Astrocyte (in vitro differentiated cells and primary cell): ENCODE data around the gene FSTL3. TPM values are rescaled to one million over a fixed set of nuclear protein-coding genes. Genes with fewer than 3 reads are reported as not detected.
"Not testable (repeated sequence)": the region's sequence is repeated elsewhere in the genome, so short reads cannot be mapped to it uniquely, and the experiment has no call there.

ENCODE experiments used
- DNase-seq: peaks from one replicate; pipeline ENCODE4 v3.0.0-alpha.2; 2010; ENCODE audit warnings: low read depth
- FAIRE-seq: peaks from 2 replicates; lab custom pipeline; 2011; peaks lifted over from hg19 to GRCh38; lab: Jason Lieb, UNC
- H2AFZ ChIP-seq: 2 replicates; pipeline ENCODE4 v1.6.0; 2012; ENCODE audit warnings: low read depth, low read length, inconsistent platforms
- H3K27ac ChIP-seq: 2 replicates; pipeline ENCODE4 v1.5.1; 2011; ENCODE audit warnings: low read depth, low read length, inconsistent platforms
- H3K27me3 ChIP-seq: 2 replicates; pipeline ENCODE4 v1.6.0; 2011; ENCODE audit warnings: low read length, inconsistent platforms; ENCODE audit not compliant: insufficient read depth
- H3K36me3 ChIP-seq: 2 replicates; pipeline ENCODE4 v1.5.1; 2011; ENCODE audit warnings: low read length, inconsistent platforms; ENCODE audit not compliant: insufficient read depth
- H3K4me1 ChIP-seq: 2 replicates; pipeline ENCODE4 v1.5.1; 2011; ENCODE audit warnings: low read length, inconsistent platforms; ENCODE audit not compliant: insufficient read depth
- H3K4me2 ChIP-seq: 2 replicates; pipeline ENCODE4 v1.6.0; 2012; ENCODE audit warnings: low read length, inconsistent platforms
- H3K4me3 ChIP-seq: 2 replicates; pipeline ENCODE4 v1.5.1; 2011; ENCODE audit warnings: low read depth, mild to moderate bottlenecking, low read length, inconsistent platforms; ENCODE audit not compliant: insufficient read depth
- H3K79me2 ChIP-seq: 2 replicates; pipeline ENCODE4 v1.6.0; 2012; ENCODE audit warnings: mild to moderate bottlenecking, low read length, inconsistent platforms; ENCODE audit not compliant: insufficient read depth
- H3K9ac ChIP-seq: 2 replicates; pipeline ENCODE4 v1.6.0; 2012; ENCODE audit warnings: mild to moderate bottlenecking, low read length, inconsistent platforms
- H3K9me3 ChIP-seq: 2 replicates; pipeline ENCODE4 v1.5.1; 2012; ENCODE audit warnings: low read depth, mild to moderate bottlenecking, low read length, inconsistent platforms; ENCODE audit not compliant: insufficient read depth
- H4K20me1 ChIP-seq: 2 replicates; pipeline ENCODE4 v1.6.0; 2012; ENCODE audit warnings: low read length, inconsistent platforms; ENCODE audit not compliant: insufficient read depth
- H3K27ac Mint-ChIP-seq: one replicate; pipeline ENCODE4 v1.8.0; 2021; ENCODE audit warnings: mild to moderate bottlenecking, mixed read lengths; ENCODE audit not compliant: unreplicated experiment
- H3K27me3 Mint-ChIP-seq: one replicate; pipeline ENCODE4 v1.8.0; 2021; ENCODE audit warnings: low read depth, mixed read lengths; ENCODE audit not compliant: unreplicated experiment
- H3K36me3 Mint-ChIP-seq: one replicate; pipeline ENCODE4 v1.8.0; 2021; ENCODE audit warnings: low read depth, mixed read lengths; ENCODE audit not compliant: unreplicated experiment
- H3K4me1 Mint-ChIP-seq: one replicate; pipeline ENCODE4 v1.8.0; 2021; ENCODE audit warnings: low read depth, mixed read lengths; ENCODE audit not compliant: unreplicated experiment
- H3K4me3 Mint-ChIP-seq: one replicate; pipeline ENCODE4 v1.8.0; 2021; ENCODE audit warnings: mild to moderate bottlenecking, moderate library complexity, mixed read lengths; ENCODE audit not compliant: unreplicated experiment
- H3K9me3 Mint-ChIP-seq: one replicate; pipeline ENCODE4 v1.8.0; 2021; ENCODE audit warnings: mild to moderate bottlenecking, mixed read lengths; ENCODE audit not compliant: unreplicated experiment
- EZH2 ChIP-seq: IDR thresholded peaks from 2 replicates; pipeline ENCODE4 v1.6.1; 2012; ENCODE audit warnings: mild to moderate bottlenecking, low read length, inconsistent platforms; ENCODE audit not compliant: insufficient read depth
- total RNA-seq: library from RNA; stranded (reverse); gene quantifications from 2 replicates; pipeline ENCODE4 v1.2.1, GENCODE V29; 2021
- TF ChIP-seq, protein P1 (sequence below): IDR thresholded peaks from 2 replicates; pipeline ENCODE4 v1.5.1; 2011; ENCODE audit warnings: low read depth, mild to moderate bottlenecking, inconsistent platforms, low read length, moderate library complexity; ENCODE audit not compliant: insufficient read depth

The FSTL3 gene
- total RNA-seq, 1 donor from 2014 or later: 72.0 TPM

DNA sequence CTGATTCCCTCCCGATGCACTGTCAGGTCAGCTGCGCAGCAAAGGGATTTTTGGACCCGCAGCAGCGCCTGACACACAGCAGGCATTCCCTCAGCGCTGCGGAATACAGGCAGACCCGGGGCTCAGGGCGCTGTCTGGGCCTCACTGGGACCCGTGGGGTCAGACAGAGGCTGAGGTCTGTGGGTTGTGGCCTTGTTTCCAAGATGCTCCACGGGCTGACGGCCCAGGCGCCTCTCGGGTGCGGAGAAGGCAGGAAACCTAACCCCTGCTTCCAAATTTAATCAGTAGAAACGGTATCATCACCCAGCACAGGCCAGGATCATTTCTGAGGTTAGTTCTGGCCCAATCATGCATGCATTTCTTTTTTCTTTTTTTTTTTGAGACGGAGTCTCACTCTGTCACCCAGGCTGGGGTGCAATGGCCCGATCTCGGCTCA lies 12.5 kb upstream of the FSTL3 start:
- peaks cover 46% of the 10 kb centered on the region for H3K79me2 ChIP-seq
- TF ChIP-seq, protein P1, sequence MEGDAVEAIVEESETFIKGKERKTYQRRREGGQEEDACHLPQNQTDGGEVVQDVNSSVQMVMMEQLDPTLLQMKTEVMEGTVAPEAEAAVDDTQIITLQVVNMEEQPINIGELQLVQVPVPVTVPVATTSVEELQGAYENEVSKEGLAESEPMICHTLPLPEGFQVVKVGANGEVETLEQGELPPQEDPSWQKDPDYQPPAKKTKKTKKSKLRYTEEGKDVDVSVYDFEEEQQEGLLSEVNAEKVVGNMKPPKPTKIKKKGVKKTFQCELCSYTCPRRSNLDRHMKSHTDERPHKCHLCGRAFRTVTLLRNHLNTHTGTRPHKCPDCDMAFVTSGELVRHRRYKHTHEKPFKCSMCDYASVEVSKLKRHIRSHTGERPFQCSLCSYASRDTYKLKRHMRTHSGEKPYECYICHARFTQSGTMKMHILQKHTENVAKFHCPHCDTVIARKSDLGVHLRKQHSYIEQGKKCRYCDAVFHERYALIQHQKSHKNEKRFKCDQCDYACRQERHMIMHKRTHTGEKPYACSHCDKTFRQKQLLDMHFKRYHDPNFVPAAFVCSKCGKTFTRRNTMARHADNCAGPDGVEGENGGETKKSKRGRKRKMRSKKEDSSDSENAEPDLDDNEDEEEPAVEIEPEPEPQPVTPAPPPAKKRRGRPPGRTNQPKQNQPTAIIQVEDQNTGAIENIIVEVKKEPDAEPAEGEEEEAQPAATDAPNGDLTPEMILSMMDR: no peak
- TF ChIP-seq EZH2: no peak
- peak overlapping the region; percentile 52 for H3K4me3 ChIP-seq
- H3K9ac ChIP-seq: peak overlapping the region; percentile 81
- peak overlapping the region; percentile 28 for H3K27ac Mint-ChIP-seq
- peaks cover 30% of the 10 kb centered on the region for H3K4me1 ChIP-seq
- H3K27ac ChIP-seq: peak overlapping the region; percentile 65
- peaks cover 34% of the 10 kb centered on the region for H4K20me1 ChIP-seq
- H3K27me3 Mint-ChIP-seq: no peaks in the 10 kb centered on the region
- H3K4me3 Mint-ChIP-seq: peak overlapping the region; percentile 79
- H3K27me3 ChIP-seq: no peaks in the 10 kb centered on the region
- peaks cover 5% of the 10 kb centered on the region for H3K4me1 Mint-ChIP-seq
- FAIRE-seq (no peak), DNase-seq (peak; percentile 16)
- no peaks in the 10 kb centered on the region for H3K36me3 ChIP-seq
- peak overlapping the region; percentile 91 for H3K4me2 ChIP-seq
- peaks cover 5% of the 10 kb centered on the region for H3K9me3 Mint-ChIP-seq
- H3K36me3 Mint-ChIP-seq: peaks cover 5% of the 10 kb centered on the region
- H3K9me3 ChIP-seq: peaks cover 3% of the 10 kb centered on the region
- H2AFZ ChIP-seq: peak overlapping the region; percentile 95

DNA sequence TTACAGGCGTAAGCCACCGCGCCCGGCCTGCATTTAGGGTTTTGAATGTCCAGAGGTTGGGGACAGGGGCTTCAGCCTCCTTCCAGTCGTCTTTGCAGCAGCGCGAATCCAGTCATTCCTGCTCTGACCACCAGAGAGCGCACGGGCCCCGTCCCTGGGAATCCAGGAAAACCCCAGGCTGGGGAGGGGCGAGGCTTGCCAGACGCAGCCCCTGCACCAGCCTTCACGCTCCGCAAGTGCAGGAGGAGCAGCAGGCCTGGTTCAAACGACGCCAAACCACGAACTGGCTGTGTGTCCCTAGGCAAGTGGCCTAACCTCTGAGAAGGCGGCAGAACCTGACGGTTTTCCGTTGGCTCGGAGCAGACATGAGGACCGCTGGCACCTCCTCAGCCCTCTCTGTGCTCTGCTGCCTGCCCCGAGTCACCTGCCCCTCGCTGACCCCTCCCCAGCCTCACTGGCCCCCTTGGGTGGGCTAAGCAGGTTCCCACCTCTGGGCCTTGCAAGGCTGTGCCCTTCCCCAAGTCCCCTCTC lies 11.2 kb upstream of the FSTL3 start:
- Histone ChIP-seq H3K36me3 (no peaks in the 10 kb centered on the region), H4K20me1 (peaks cover 21% of the 10 kb centered on the region), H3K79me2 (peaks cover 33% of the 10 kb centered on the region), H2AFZ (peak overlapping the region; percentile 77), H3K27ac (no peak overlapping the region), H3K4me2 (peak overlapping the region; percentile 74), H3K9ac (no peak overlapping the region), H3K9me3 (peaks cover 3% of the 10 kb centered on the region), H3K4me3 (no peak overlapping the region), H3K4me1 (peaks cover 26% of the 10 kb centered on the region), H3K27me3 (no peaks in the 10 kb centered on the region)
- FAIRE-seq (no peak), DNase-seq (peak; percentile 46)
- TF ChIP-seq, protein P1: peak; percentile 72
- TF ChIP-seq EZH2: no peak
- Mint-ChIP-seq H3K9me3 (peaks cover 10% of the 10 kb centered on the region), H3K36me3 (peaks cover 8% of the 10 kb centered on the region), H3K27me3 (no peaks in the 10 kb centered on the region), H3K4me3 (peak overlapping the region; percentile 79), H3K27ac (no peak overlapping the region), H3K4me1 (peaks cover 5% of the 10 kb centered on the region)

DNA sequence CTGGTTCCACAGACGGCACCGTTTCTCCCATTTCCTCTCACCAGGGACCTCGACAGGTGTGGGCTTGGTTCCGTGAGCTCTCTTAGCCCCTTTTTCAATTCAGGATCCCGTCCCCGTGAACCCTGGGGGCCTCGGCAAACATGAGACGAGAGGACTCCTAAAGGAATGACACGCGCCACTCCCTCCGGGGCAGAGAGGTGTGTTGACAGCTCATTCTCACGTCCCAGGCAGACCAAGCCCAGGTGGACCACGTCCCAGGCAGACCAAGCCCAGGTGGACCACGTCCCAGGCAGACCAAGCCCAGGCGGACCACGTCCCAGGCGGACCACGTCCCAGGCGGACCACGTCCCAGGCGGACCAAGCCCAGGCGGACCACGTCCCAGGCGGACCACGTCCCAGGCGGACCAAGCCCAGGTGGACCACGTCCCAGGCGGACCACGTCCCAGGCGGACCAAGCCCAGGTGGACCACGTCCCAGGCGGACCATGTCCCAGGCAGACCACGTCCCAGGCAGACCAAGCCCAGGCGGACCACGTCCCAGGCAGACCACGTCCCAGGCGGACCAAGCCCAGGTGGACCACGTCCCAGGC lies 9.1 kb upstream of the FSTL3 start:
- not testable (repeated sequence) for H3K4me2 ChIP-seq, H3K4me1 Mint-ChIP-seq, H3K4me1 ChIP-seq, H3K27me3 Mint-ChIP-seq, H3K27ac ChIP-seq, H3K27me3 ChIP-seq, H3K4me3 ChIP-seq, H4K20me1 ChIP-seq, H3K4me3 Mint-ChIP-seq, H3K36me3 Mint-ChIP-seq, FAIRE-seq, H3K9me3 ChIP-seq, H3K27ac Mint-ChIP-seq, DNase-seq, H3K9ac ChIP-seq, H3K36me3 ChIP-seq, H2AFZ ChIP-seq
- H3K79me2 ChIP-seq: peaks cover 12% of the 10 kb centered on the region
- peaks cover 12% of the 10 kb centered on the region for H3K9me3 Mint-ChIP-seq

DNA sequence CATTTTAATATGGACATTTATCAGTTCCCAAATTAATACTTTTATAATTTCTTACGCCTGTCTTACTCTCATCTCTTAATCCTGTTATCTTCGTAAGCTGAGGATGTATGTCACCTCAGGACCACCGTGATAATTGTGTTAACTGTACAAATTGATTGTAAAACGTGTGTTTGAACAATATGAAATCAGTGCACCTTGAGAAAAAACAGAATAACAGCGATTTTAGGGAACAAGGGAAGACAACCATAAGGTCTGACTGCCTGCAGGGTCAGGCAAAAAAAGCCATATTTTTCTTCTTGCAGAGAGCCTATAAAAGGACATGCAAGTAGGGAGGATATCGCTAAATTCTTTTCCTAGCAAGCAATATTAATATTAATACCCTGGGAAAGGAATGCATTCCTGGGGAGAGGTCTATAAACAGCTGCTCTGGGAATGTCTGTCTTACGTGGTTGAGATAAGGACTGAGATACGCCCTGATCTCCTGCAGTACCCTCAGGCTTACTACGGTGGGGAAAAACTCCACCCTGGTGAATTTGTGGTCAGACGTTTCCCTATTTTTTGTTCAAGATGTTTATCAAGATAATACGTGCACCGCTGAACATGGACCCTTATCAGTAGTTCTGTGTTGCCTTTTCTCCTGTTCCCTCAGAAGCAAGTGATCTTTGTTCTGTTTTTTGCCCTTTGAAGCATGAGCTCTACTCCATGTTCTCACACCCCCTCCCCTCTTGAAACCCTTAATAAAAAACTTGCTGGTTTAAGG lies 7.3 kb upstream of the FSTL3 start:
- H3K36me3 ChIP-seq, H4K20me1 ChIP-seq, H3K4me1 Mint-ChIP-seq, H3K9ac ChIP-seq, H3K4me1 ChIP-seq, FAIRE-seq, H3K27me3 ChIP-seq, H3K4me3 Mint-ChIP-seq, H3K9me3 ChIP-seq, H3K4me2 ChIP-seq, H3K79me2 ChIP-seq, H2AFZ ChIP-seq, H3K27me3 Mint-ChIP-seq, H3K4me3 ChIP-seq, H3K27ac Mint-ChIP-seq: not testable (repeated sequence)
- peak overlapping the region; percentile 45 for H3K27ac ChIP-seq
- DNase-seq: peak; percentile 64
- H3K36me3 Mint-ChIP-seq: peaks cover 11% of the 10 kb centered on the region
- H3K9me3 Mint-ChIP-seq: peaks cover 12% of the 10 kb centered on the region
